GM19438 (cell line): Measurements from ENCODE around the gene DHX35.
"Not testable (repeated sequence)": the region's sequence is repeated elsewhere in the genome, so short reads cannot be mapped to it uniquely, and the experiment has no call there.

Experiments used
- ATAC-seq: cut with Tn5 transposase; IDR thresholded peaks from one replicate; pipeline ENCODE4 v1.9.1; 2021; ENCODE audit warnings: low read depth; ENCODE audit not compliant: unreplicated experiment

DHX35 gene

DNA sequence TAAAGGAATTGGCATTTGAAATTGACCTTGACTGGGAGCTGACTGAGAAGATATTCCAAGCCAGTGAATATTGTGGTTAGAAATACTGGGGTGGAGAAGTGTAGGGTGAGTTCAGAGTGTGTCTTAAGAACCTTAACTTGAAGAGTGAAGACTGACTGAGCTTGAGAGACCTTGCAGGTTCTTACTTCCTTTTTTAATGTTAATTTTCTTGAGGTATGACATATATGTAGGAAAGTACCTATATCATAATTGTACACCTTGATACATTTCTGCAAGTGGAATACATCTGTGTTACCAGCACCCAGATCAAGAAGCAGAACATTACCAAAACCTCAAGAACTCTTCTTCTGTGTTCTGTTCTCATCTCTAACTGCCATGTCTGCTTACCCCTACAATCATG is 11.0 kb downstream of the DHX35 start:
- ATAC-seq, result no peak

DNA sequence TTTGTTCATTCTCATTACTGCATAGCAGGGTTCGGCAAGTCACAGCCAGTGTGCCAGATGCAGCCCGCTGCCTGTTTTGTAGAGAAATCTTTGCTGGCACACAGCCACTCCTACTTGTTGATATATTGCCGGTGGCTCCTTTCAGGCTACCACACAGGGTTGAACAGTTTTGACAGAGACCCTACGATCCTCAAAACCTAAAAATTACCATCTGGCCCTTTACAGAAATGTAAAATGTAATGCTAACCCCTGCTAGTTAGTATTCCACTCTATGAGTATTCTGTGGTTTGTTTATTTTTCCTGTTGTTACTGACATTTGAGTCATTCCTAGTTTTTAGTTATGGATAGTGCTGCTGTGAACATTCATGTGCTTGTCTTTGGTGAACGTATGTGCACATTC is 11.5 kb downstream of the DHX35 start:
- no peak for ATAC-seq

GRCh38 chr20:38975539-38976120 is 13.5 kb downstream of the DHX35 start:
- no peak for ATAC-seq

DNA sequence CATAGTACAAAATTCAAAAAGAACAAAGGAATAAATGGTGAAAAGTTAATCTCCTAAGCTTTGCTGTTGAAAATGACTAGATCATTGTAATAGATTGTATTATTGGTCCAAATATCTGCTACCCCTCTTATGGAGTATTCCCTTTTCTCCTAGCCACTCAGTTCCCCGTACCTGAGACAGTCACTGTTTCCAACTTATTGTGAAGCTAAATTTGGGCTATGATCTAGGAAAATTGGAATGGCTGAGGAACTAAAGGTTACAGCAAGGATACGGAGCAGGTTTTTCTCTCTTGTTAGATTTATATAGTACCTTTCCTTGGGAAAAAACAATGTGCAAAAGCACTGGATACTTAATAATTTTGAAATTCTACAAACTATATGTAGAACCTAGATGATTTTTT is 17.3 kb downstream of the DHX35 start:
- no peak for ATAC-seq

DNA sequence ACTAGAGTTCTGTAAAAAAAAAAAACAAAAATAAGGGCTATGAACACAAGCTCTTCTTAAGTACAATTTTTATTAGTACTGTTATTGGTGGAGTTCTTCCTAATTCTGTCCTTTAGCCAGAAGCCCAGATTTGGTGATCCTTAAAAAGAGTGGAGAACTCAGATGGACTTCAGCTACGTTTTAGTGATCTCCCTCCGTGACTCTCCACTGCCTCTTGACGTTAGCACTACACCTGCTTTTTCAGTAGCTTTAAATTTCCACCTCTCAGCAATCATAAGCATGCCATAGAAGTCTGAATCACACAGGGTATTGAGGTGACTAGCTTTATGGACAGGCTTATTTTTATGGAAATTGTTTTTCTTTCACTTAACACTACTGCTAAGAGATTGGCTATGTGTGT is 17.7 kb downstream of the DHX35 start:
- ATAC-seq, result no peak

GRCh38 chr20:38982291-38982690 is 20.1 kb downstream of the DHX35 start:
- ATAC-seq, result no peak

DNA sequence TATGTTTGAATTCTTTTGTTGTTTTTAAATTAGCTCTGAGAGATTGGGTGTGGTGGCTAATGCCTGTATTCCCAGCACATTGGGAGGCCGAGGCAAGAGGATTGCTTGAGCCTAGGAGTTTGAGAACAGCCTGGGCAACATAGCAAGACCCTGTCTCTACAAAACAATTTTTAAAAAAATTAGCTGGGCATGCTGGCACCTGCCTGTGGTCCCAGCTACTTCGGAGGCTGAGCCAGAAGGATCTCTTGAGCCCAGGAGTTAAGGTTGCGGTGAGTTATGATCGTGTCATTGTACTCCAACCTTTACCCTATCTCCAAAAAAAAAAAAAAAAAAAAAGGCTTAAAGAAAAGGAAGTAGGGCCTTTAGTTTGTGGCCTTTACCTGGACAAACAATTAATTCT is 22.9 kb downstream of the DHX35 start:
- ATAC-seq, result no peak

DNA sequence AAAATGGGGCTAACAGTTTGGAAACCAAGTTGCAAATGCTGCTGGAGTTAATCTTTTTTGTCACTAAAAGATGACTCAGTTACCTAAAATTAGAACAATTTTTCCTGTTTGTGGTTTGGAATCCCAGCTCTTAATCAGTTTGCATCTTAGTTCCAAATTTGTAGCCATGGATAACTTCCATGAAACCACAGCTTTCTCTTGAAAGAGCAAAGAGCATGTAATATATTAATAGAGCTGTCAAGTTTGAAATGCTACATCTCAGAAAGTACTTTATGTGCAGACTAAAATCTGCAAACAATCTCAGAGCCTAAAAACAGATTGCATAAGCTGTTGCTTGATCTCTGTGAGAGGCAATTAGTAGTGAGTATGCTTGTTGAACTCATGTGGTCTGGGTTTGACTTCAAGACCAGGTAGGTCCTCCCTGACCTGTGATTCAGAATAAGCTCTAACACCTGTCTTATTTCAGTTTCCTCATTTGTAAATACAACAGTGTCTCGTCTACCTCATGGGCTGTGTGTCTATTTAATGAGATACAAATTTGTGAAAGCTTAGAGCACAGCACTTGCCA is 23.5 kb downstream of the DHX35 start:
- no peak for ATAC-seq

GRCh38 chr20:38986663-38987062 is 24.5 kb downstream of the DHX35 start:
- no peak for ATAC-seq

DNA sequence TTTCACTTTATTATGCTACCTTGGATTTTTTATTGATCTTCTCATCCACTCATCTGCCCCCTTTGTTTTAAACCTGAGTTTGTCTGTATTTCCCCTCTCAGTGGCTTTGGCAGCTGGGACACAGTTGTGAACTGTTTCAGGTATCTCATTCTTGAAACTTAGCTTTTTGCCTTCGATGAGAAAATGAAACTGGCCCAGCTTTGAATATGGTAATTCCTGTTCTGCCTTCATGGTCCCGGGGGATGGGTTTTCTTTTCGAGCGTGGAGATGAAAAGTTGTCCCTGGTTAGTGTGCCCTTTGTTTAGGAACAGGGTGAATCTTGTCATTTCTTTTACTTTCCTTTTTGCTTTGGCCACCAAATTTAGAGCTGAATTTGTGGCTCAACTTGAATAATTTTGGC is 25.6 kb downstream of the DHX35 start:
- peak; percentile 76 for ATAC-seq

DNA sequence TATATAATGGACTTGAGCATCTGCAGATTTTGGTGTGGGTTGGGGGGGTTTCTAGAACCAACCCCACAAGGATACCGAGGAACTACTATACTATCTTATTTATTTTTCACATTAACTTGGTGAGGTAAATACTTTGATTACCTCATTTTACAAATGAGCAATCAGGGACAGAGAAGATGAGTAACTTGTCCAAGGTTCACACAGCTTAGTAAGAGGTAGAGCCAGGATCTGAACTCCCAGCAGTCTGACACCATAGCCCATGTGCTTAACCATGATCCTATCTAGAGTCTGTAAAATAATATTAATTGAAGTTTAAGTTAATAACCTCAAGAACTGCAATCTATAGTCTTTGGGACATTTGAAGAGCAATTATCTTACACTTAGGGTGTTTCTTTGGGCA is 28.6 kb downstream of the DHX35 start:
- ATAC-seq, result no peak

GRCh38 chr20:38991814-38992704 is 29.9 kb downstream of the DHX35 start:
- no peak for ATAC-seq

- no peak for ATAC-seq
These were observed 33.4 kb downstream of the DHX35 start for GRCh38 chr20:38995536-38996044.

GRCh38 chr20:38996866-38997265 is 34.7 kb downstream of the DHX35 start:
- not testable (repeated sequence) for ATAC-seq

GRCh38 chr20:38997622-38998021 is 35.5 kb downstream of the DHX35 start:
- peak; percentile 67 for ATAC-seq

- ATAC-seq, result no peak
These were observed 37.1 kb downstream of the DHX35 start for GRCh38 chr20:38999217-38999616.

GRCh38 chr20:38999965-39000910 is 38.1 kb downstream of the DHX35 start:
- no peak for ATAC-seq

DNA sequence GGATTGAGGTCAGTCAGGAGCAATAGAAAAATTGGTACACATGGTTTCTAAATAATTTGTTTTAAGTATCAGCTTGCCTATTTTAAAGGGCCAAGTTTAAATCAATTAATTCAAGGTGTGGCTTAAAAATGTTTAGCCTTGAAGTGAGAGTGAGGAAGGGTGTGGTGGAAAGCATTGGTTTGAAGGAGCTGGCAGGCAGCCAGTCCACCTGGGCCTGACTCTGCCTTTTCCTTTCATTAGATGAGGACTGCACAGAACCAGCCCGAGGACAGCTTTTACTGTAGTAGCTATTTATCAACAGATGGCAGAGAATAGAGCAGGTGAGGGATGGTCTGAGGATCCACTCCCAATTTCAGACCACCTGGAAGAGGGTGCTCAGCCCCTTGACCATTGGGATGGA is 42.4 kb downstream of the DHX35 start:
- ATAC-seq, result no peak

GRCh38 chr20:39009348-39009747 is 47.2 kb downstream of the DHX35 start:
- no peak for ATAC-seq

GRCh38 chr20:39010496-39010895 is 48.4 kb downstream of the DHX35 start:
- ATAC-seq, result no peak
